H9 (cell line): Measurements from ENCODE around the gene ATXN10. TPM values are rescaled to one million over a fixed set of nuclear protein-coding genes. Genes with fewer than 3 reads are reported as not detected.

Experiments used
- DNase-seq: peaks from one replicate; pipeline ENCODE4 v3.0.0-alpha.2; 2017
- H2AFZ ChIP-seq: one replicate; pipeline ENCODE4 v1.6.1; 2013; ENCODE audit warnings: mild to moderate bottlenecking, low read length, control low read depth, moderate library complexity
- H2AK5ac ChIP-seq: 2 replicates; pipeline ENCODE4 v1.6.1; 2013; ENCODE audit warnings: low read length, control low read depth, mixed read lengths; ENCODE audit not compliant: insufficient read length
- H2BK120ac ChIP-seq: one replicate; pipeline ENCODE4 v1.6.1; 2013; ENCODE audit warnings: low read depth, mild to moderate bottlenecking, low read length, control low read depth, inconsistent platforms; ENCODE audit not compliant: poor library complexity, severe bottlenecking
- H2BK12ac ChIP-seq: 2 replicates; pipeline ENCODE4 v1.6.1; 2013; ENCODE audit warnings: low read length, control low read depth, mixed read lengths, low read depth; ENCODE audit not compliant: insufficient read length
- H2BK15ac ChIP-seq: 2 replicates; pipeline ENCODE4 v1.6.1; 2013; ENCODE audit warnings: low read depth, low read length, control low read depth
- H2BK20ac ChIP-seq: one replicate; pipeline ENCODE4 v1.6.1; 2013; ENCODE audit warnings: low read depth, mild to moderate bottlenecking, low read length, control low read depth, inconsistent platforms; ENCODE audit not compliant: poor library complexity, severe bottlenecking
- H2BK5ac ChIP-seq: 2 replicates; pipeline ENCODE4 v1.6.1; 2013; ENCODE audit warnings: low read length, control low read depth, mixed read lengths; ENCODE audit not compliant: insufficient read length
- H3K14ac ChIP-seq: 2 replicates; pipeline ENCODE4 v1.6.1; 2013; ENCODE audit warnings: low read length, control low read depth; ENCODE audit not compliant: insufficient read depth
- H3K18ac ChIP-seq: 2 replicates; pipeline ENCODE4 v1.6.1; 2013; ENCODE audit warnings: low read depth, mild to moderate bottlenecking, mixed read lengths, low read length, control low read depth; ENCODE audit not compliant: insufficient read length
- H3K23ac ChIP-seq: 2 replicates; pipeline ENCODE4 v1.6.1; 2013; ENCODE audit warnings: low read length, control low read depth, mixed read lengths, low read depth; ENCODE audit not compliant: insufficient read length
- H3K23me2 ChIP-seq: 2 replicates; pipeline ENCODE4 v1.6.1; 2013; ENCODE audit warnings: low read depth, mild to moderate bottlenecking, mixed read lengths, low read length, control low read depth; ENCODE audit not compliant: insufficient read length, poor library complexity, severe bottlenecking
- H3K27ac ChIP-seq: 2 replicates; pipeline ENCODE4 v1.5.1; 2013; ENCODE audit warnings: low read length, control low read depth, mixed read lengths, low read depth; ENCODE audit not compliant: insufficient read length
- H3K27me3 ChIP-seq: 2 replicates; pipeline ENCODE4 v1.6.1; 2013; ENCODE audit warnings: low read length, control low read depth, inconsistent platforms; ENCODE audit not compliant: insufficient read depth
- H3K4ac ChIP-seq: 2 replicates; pipeline ENCODE4 v1.6.1; 2013; ENCODE audit warnings: low read depth, mild to moderate bottlenecking, control low read depth, inconsistent platforms, low read length, moderate library complexity
- H3K4me1 ChIP-seq: 2 replicates; pipeline ENCODE4 v1.6.1; 2013; ENCODE audit warnings: low read length, control low read depth, inconsistent platforms; ENCODE audit not compliant: insufficient read depth
- H3K4me2 ChIP-seq: 2 replicates; pipeline ENCODE4 v1.6.1; 2013; ENCODE audit warnings: low read length, control low read depth, mixed read lengths; ENCODE audit not compliant: insufficient read length, insufficient read depth
- H3K56ac ChIP-seq: 2 replicates; pipeline ENCODE4 v1.6.1; 2013; ENCODE audit warnings: low read depth, mild to moderate bottlenecking, mixed read lengths, low read length, control low read depth; ENCODE audit not compliant: insufficient read length
- H3K79me1 ChIP-seq: 2 replicates; pipeline ENCODE4 v1.6.1; 2013; ENCODE audit warnings: low read depth, mild to moderate bottlenecking, moderate library complexity, low read length, control low read depth, inconsistent platforms; ENCODE audit not compliant: insufficient read depth, poor library complexity, severe bottlenecking
- H3K79me2 ChIP-seq: 2 replicates; pipeline ENCODE4 v1.6.1; 2013; ENCODE audit warnings: low read length, control low read depth, inconsistent platforms; ENCODE audit not compliant: insufficient read depth
- H3K9ac ChIP-seq: 2 replicates; pipeline ENCODE4 v1.6.1; 2013; ENCODE audit warnings: low read length, control low read depth, mixed read lengths; ENCODE audit not compliant: insufficient read length; ENCODE audit errors: extremely low read depth
- H3K9me3 ChIP-seq: one replicate; pipeline ENCODE4 v1.6.1; 2013; ENCODE audit warnings: low read depth, low read length, inconsistent platforms; ENCODE audit not compliant: control insufficient read depth
- H3T11ph ChIP-seq: one replicate; pipeline ENCODE4 v1.6.1; 2013; ENCODE audit warnings: mild to moderate bottlenecking, low read length, control low read depth, inconsistent platforms
- H4K20me1 ChIP-seq: one replicate; pipeline ENCODE4 v1.6.1; 2013; ENCODE audit not compliant: control insufficient read depth, insufficient read length, insufficient read depth
- H4K5ac ChIP-seq: 2 replicates; pipeline ENCODE4 v1.6.1; 2013; ENCODE audit warnings: low read depth, mild to moderate bottlenecking, mixed read lengths, low read length, control low read depth; ENCODE audit not compliant: insufficient read length
- H4K8ac ChIP-seq: replicated peaks from 2 replicates; pipeline ENCODE4 v1.6.1; 2013; ENCODE audit warnings: low read length, control low read depth, mixed read lengths, low read depth; ENCODE audit not compliant: insufficient read length
- H4K91ac ChIP-seq: 2 replicates; pipeline ENCODE4 v1.6.1; 2013; ENCODE audit warnings: low read depth, mild to moderate bottlenecking, moderate library complexity, mixed read lengths, low read length, control low read depth; ENCODE audit not compliant: insufficient read length
- H3K27ac Mint-ChIP-seq, 3 experiments: 2 replicates in 2 of 3; 3 replicates in 1 of 3; pipeline ENCODE4 v1.8.0; 2020 to 2021; ENCODE audit warnings: mixed read lengths in 3 of 3, mild to moderate bottlenecking in 1 of 3, moderate library complexity in 1 of 3
- H3K27me3 Mint-ChIP-seq: 2 replicates; pipeline ENCODE4 v1.8.0; 2021; ENCODE audit warnings: low read depth, mild to moderate bottlenecking, moderate library complexity, mixed read lengths
- H3K36me3 Mint-ChIP-seq, 3 experiments: 2 replicates in 2 of 3; 3 replicates in 1 of 3; pipeline ENCODE4 v1.8.0; 2020 to 2021; ENCODE audit warnings: low read depth in 3 of 3, mixed read lengths in 3 of 3; ENCODE audit not compliant: insufficient read depth in 1 of 3
- H3K4me1 Mint-ChIP-seq, 2 experiments: 2 replicates each; pipeline ENCODE4 v1.8.0; 2020; ENCODE audit warnings: mixed read lengths in 2 of 2
- H3K4me3 Mint-ChIP-seq, 2 experiments: 2 replicates in 1 of 2; 3 replicates in 1 of 2; pipeline ENCODE4 v1.8.0; 2020 to 2021; ENCODE audit warnings: mild to moderate bottlenecking in 2 of 2, mixed read lengths in 2 of 2, moderate library complexity in 1 of 2
- H3K9me3 Mint-ChIP-seq, 2 experiments: 2 replicates in 1 of 2; 3 replicates in 1 of 2; pipeline ENCODE4 v1.8.0; 2020; ENCODE audit warnings: mild to moderate bottlenecking in 2 of 2, mixed read lengths in 2 of 2, moderate library complexity in 1 of 2
- WGBS: extraction: QIAGEN DNeasy Blood & Tissue Kit; methylation state at CpG from one replicate; pipeline ENCODE4 v1.1.7; 2013; ENCODE audit warnings: missing lambda C conversion rate, low lambda C conversion rate, mixed read lengths; ENCODE audit not compliant: insufficient read length; ENCODE audit errors: extremely low coverage; 5-methylcytosine and 5-hydroxymethylcytosine counted together
- total RNA-seq: library from RNA; stranded (reverse); gene quantifications from 2 replicates; pipeline ENCODE4 v1.2.1, GENCODE V29; 2021
- TF ChIP-seq, protein P1 (sequence below): fragments of 200-600 bp; sonication (generic); conservative IDR thresholded peaks from 3 replicates; pipeline ENCODE4 v1.8.0; 2021; ENCODE audit warnings: antibody characterized with exemption, mild to moderate bottlenecking

Gene ATXN10
- total RNA-seq, 1 experiment from 2014 or later: 210 TPM

DNA sequence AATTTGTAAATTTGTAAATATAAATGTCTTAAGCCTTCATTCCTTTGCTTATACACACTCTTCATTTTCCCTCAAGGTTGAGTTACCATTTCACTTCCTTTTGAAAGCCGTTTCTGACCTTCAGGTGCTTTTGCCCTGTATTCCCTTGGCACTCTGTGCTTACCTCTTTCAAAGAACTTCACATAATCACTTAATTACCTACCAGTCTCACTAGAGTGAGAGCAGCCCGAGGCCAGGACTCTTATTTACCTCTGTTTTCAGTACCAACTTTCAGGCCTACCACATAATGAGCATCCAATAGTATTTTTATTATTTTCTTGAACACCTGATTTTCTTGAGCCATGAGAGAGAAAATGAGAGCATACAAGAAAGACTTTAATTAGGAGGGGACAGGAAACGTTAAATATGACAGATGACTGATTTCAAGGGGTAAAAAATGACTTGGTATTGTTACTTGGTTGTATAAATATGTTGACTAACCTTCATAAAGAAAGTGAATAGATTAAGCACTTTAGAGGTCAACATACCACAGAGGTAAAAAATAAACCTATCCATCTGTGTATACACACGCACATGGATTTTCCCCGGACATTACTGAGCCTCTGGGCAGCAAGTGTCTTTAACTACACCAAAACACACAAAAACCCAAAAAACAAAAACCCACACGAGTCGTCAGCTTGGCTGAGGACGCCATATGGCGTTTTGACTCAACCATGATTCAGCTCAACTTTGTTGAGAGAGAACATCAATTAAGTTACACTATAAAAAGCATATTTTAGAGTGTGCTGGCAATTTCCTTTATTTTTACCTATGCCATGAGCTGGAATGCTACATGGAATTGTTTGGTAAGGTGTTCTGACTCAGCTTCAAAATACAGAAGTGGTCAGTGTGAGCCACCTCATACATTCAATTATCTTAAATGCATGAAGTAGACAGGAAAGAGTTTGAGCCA is 7.6 kb downstream of the ATXN10 start:
- no peak overlapping the region for H2BK20ac ChIP-seq
- H4K91ac ChIP-seq: no peak overlapping the region
- Mint-ChIP-seq H3K4me1 (0 out of 4 replicates have a peak, but pooled peaks cover 0 to 3% of the 10 kb centered on the region in 2 experiments), H3K27ac (no peak overlapping the region), H3K36me3 (peaks cover 0 to 6% (median 3%) of the 10 kb centered on the region in 3 experiments; a peak in 2 of 7 replicates), H3K27me3 (no peaks in the 10 kb centered on the region), H3K9me3 (no peaks in the 10 kb centered on the region), H3K4me3 (no peak overlapping the region)
- no peak overlapping the region for H3K27ac ChIP-seq
- H3K9ac ChIP-seq: no peak overlapping the region
- H2AFZ ChIP-seq: no peak overlapping the region
- H3K18ac ChIP-seq: no peak overlapping the region
- no peak for DNase-seq
- no peak overlapping the region for H3K23ac ChIP-seq
- TF ChIP-seq, protein P1, sequence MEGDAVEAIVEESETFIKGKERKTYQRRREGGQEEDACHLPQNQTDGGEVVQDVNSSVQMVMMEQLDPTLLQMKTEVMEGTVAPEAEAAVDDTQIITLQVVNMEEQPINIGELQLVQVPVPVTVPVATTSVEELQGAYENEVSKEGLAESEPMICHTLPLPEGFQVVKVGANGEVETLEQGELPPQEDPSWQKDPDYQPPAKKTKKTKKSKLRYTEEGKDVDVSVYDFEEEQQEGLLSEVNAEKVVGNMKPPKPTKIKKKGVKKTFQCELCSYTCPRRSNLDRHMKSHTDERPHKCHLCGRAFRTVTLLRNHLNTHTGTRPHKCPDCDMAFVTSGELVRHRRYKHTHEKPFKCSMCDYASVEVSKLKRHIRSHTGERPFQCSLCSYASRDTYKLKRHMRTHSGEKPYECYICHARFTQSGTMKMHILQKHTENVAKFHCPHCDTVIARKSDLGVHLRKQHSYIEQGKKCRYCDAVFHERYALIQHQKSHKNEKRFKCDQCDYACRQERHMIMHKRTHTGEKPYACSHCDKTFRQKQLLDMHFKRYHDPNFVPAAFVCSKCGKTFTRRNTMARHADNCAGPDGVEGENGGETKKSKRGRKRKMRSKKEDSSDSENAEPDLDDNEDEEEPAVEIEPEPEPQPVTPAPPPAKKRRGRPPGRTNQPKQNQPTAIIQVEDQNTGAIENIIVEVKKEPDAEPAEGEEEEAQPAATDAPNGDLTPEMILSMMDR: no peak
- no peak overlapping the region for H3T11ph ChIP-seq
- H3K79me1 ChIP-seq: peaks cover 15% of the 10 kb centered on the region
- H3K4ac ChIP-seq: no peak overlapping the region
- no peaks in the 10 kb centered on the region for H4K20me1 ChIP-seq
- H2BK12ac ChIP-seq: no peak overlapping the region
- H2BK5ac ChIP-seq: no peak overlapping the region
- H3K4me2 ChIP-seq: no peak overlapping the region
- H3K79me2 ChIP-seq: peaks cover 41% of the 10 kb centered on the region; the same call in 1 of the 2 replicates
- no peak overlapping the region for H3K14ac ChIP-seq
- no CpG with 5 or more reads among the region's 9 CpGs for WGBS
- no peak overlapping the region for H4K8ac ChIP-seq
- no peak overlapping the region for H2BK120ac ChIP-seq
- H3K56ac ChIP-seq: no peak overlapping the region
- no peak overlapping the region for H2AK5ac ChIP-seq
- H2BK15ac ChIP-seq: no peak overlapping the region
- H4K5ac ChIP-seq: no peak overlapping the region
- no peaks in the 10 kb centered on the region for H3K27me3 ChIP-seq
- H3K9me3 ChIP-seq: no peaks in the 10 kb centered on the region
- H3K4me1 ChIP-seq: peaks cover 7% of the 10 kb centered on the region
- H3K23me2 ChIP-seq: no peaks in the 10 kb centered on the region
